H1 (cell line): ENCODE data around the gene MTF2. TPM values are rescaled to one million over a fixed set of nuclear protein-coding genes. Genes with fewer than 3 reads are reported as not detected.

ENCODE experiments used
- CTCF ChIA-PET: fragments of 300-600 bp; sonication (Branson Sonifier 250); formaldehyde crosslinking; loops from one replicate; lab custom pipeline; 2021; ENCODE audit not compliant: partially characterized antibody; lab: Charles Lee
- POLR2A ChIA-PET: fragments of 300-600 bp; sonication (Branson Sonifier 250); formaldehyde crosslinking; loops from one replicate; lab custom pipeline; 2021; ENCODE audit warnings: inconsistent platforms; ENCODE audit not compliant: partially characterized antibody; lab: Charles Lee
- DNase-seq, 2 experiments: peaks; one replicate each; pipeline versions ENCODE4 v3.0.0 to v3.0.0-alpha.2; 2010 to 2022; ENCODE audit warnings: low spot score in 2 of 2, low read depth in 1 of 2, mixed read lengths in 1 of 2
- FAIRE-seq: peaks from 2 replicates; lab custom pipeline; 2011; peaks lifted over from hg19 to GRCh38; lab: Jason Lieb, UNC
- H2AFZ ChIP-seq: 2 replicates; pipeline ENCODE4 v1.8.1; 2012; ENCODE audit warnings: low read length, inconsistent platforms
- H2AK5ac ChIP-seq: 2 replicates; pipeline ENCODE4 v1.6.1; 2013; ENCODE audit warnings: low read depth, low read length
- H2BK120ac ChIP-seq: replicated peaks from 2 replicates; pipeline ENCODE3; 2013; ENCODE audit warnings: low read depth, low read length, inconsistent platforms
- H2BK12ac ChIP-seq: 2 replicates; pipeline ENCODE4 v1.6.1; 2013; ENCODE audit warnings: low read depth, low read length
- H2BK15ac ChIP-seq: 2 replicates; pipeline ENCODE4 v1.6.1; 2013; ENCODE audit warnings: low read length
- H2BK20ac ChIP-seq: 2 replicates; pipeline ENCODE4 v1.6.1; 2013; ENCODE audit warnings: low read length
- H2BK5ac ChIP-seq: 2 replicates; pipeline ENCODE4 v1.6.1; 2013; ENCODE audit warnings: low read depth, low read length
- H3K14ac ChIP-seq: 2 replicates; pipeline ENCODE4 v1.6.1; 2013; ENCODE audit warnings: inconsistent platforms; ENCODE audit not compliant: insufficient read length
- H3K18ac ChIP-seq: 2 replicates; pipeline ENCODE4 v1.6.1; 2013; ENCODE audit warnings: low read length; ENCODE audit errors: extremely low read depth
- H3K23ac ChIP-seq: 2 replicates; pipeline ENCODE4 v1.6.1; 2013; ENCODE audit warnings: inconsistent platforms; ENCODE audit not compliant: insufficient read length
- H3K23me2 ChIP-seq: 2 replicates; pipeline ENCODE4 v1.6.1; 2013; ENCODE audit warnings: low read depth, low read length
- H3K27ac ChIP-seq: 2 replicates; pipeline ENCODE4 v1.6.1; 2011; ENCODE audit warnings: low read depth, low read length, inconsistent platforms
- H3K27me3 ChIP-seq, 4 experiments: replicated peaks in 1 of 4; 1 replicate in 1 of 4; 2 replicates in 3 of 4; pipeline versions ENCODE4 v1.6.1 to v1.8.1; 2011 to 2013; ENCODE audit warnings: low read length in 3 of 4, mild to moderate bottlenecking in 3 of 4, inconsistent platforms in 2 of 4, mixed read lengths in 2 of 4, moderate library complexity in 1 of 4; ENCODE audit not compliant: control insufficient read depth in 3 of 4, insufficient read depth in 3 of 4; ENCODE audit errors: extremely low read depth in 1 of 4
- H3K36me3 ChIP-seq, 4 experiments: 2 replicates each; pipeline versions ENCODE4 v1.6.1 to v1.8.1; 2011 to 2013; ENCODE audit warnings: mild to moderate bottlenecking in 4 of 4, low read length in 3 of 4, moderate library complexity in 2 of 4, control low read depth in 1 of 4, inconsistent platforms in 1 of 4; ENCODE audit not compliant: insufficient read depth in 4 of 4, control insufficient read depth in 2 of 4
- H3K4ac ChIP-seq: replicated peaks from 2 replicates; pipeline ENCODE3; 2013; ENCODE audit warnings: low read length, low read depth, mixed read lengths, inconsistent platforms; ENCODE audit not compliant: insufficient read length
- H3K4me1 ChIP-seq, 4 experiments: replicated peaks in 1 of 4; 1 replicate in 1 of 4; 2 replicates in 3 of 4; pipeline versions ENCODE4 v1.6.1 to v1.8.1; 2011 to 2013; ENCODE audit warnings: low read length in 3 of 4, inconsistent platforms in 2 of 4, mixed read lengths in 1 of 4; ENCODE audit not compliant: insufficient read depth in 4 of 4, control insufficient read depth in 3 of 4
- H3K4me2 ChIP-seq, 2 experiments: 2 replicates each; pipeline versions ENCODE4 v1.6.1 to v1.8.1; 2011 to 2013; ENCODE audit warnings: low read depth in 2 of 2, low read length in 2 of 2, control low read depth in 1 of 2, inconsistent platforms in 1 of 2, mild to moderate bottlenecking in 1 of 2; ENCODE audit not compliant: insufficient read depth in 1 of 2
- H3K4me3 ChIP-seq, 4 experiments: fragments of 200-600, 300-600 bp in 1 of 4; sonication (generic), shearing (Covaris generic), sonication (Bioruptor Twin) in 1 of 4; 2 replicates each; pipeline versions ENCODE4 v1.5.1 to v1.8.1; 2011 to 2016; ENCODE audit warnings: low read length in 4 of 4, low read depth in 3 of 4, control low read depth in 2 of 4, inconsistent platforms in 2 of 4, mild to moderate bottlenecking in 2 of 4, mixed read lengths in 1 of 4, moderate library complexity in 1 of 4; ENCODE audit not compliant: insufficient read depth in 2 of 4; ENCODE audit errors: extremely low read depth in 1 of 4
- H3K56ac ChIP-seq: replicated peaks from 2 replicates; pipeline ENCODE3; 2013; ENCODE audit warnings: low read depth, mild to moderate bottlenecking, mixed read lengths, low read length, inconsistent platforms; ENCODE audit not compliant: insufficient read length
- H3K79me1 ChIP-seq: 2 replicates; pipeline ENCODE4 v1.6.1; 2013; ENCODE audit warnings: low read depth, low read length, control low read depth
- H3K79me2 ChIP-seq, 2 experiments: 2 replicates each; pipeline versions ENCODE4 v1.6.1 to v1.8.1; 2012 to 2013; ENCODE audit warnings: low read length in 2 of 2, mild to moderate bottlenecking in 2 of 2, inconsistent platforms in 1 of 2; ENCODE audit not compliant: insufficient read depth in 2 of 2, control insufficient read depth in 1 of 2
- H3K9ac ChIP-seq, 4 experiments: replicated peaks in 1 of 4; 1 replicate in 1 of 4; 2 replicates in 3 of 4; pipeline versions ENCODE4 v1.6.1 to v1.8.1; 2011 to 2013; ENCODE audit warnings: low read depth in 3 of 4, low read length in 3 of 4, control low read depth in 2 of 4, mild to moderate bottlenecking in 2 of 4, moderate library complexity in 2 of 4, inconsistent platforms in 1 of 4; ENCODE audit errors: extremely low read depth in 1 of 4
- H3K9me3 ChIP-seq, 2 experiments: 2 replicates each; pipeline versions ENCODE4 v1.6.1 to v1.8.1; 2012 to 2013; ENCODE audit warnings: mild to moderate bottlenecking in 2 of 2, moderate library complexity in 2 of 2, control low read depth in 1 of 2, inconsistent platforms in 1 of 2, low read depth in 1 of 2, low read length in 1 of 2, mixed read lengths in 1 of 2; ENCODE audit not compliant: insufficient read depth in 2 of 2
- H4K20me1 ChIP-seq, 2 experiments: replicated peaks in 1 of 2; 2 replicates each; pipeline versions ENCODE3 to v1.8.1; 2011 to 2013; ENCODE audit warnings: inconsistent platforms in 2 of 2, low read length in 2 of 2, mild to moderate bottlenecking in 1 of 2; ENCODE audit not compliant: insufficient read depth in 2 of 2, control insufficient read depth in 1 of 2
- H4K5ac ChIP-seq: 2 replicates; pipeline ENCODE4 v1.6.1; 2013; ENCODE audit warnings: low read length, low read depth, mixed read lengths, inconsistent platforms; ENCODE audit not compliant: insufficient read length
- H4K8ac ChIP-seq: 2 replicates; pipeline ENCODE4 v1.8.0; 2013; ENCODE audit warnings: mild to moderate bottlenecking, moderate library complexity, low read length, inconsistent platforms; ENCODE audit not compliant: insufficient read depth; ENCODE audit errors: extremely low read depth
- H4K91ac ChIP-seq: replicated peaks from 2 replicates; pipeline ENCODE3; 2013; ENCODE audit warnings: low read length, mixed read lengths, inconsistent platforms; ENCODE audit not compliant: insufficient read length
- CBX5 ChIP-seq: fragments of 300-800, 300-1000 bp; sonication (generic); IDR thresholded peaks from 2 replicates; pipeline ENCODE4 v1.7.1; 2016; ENCODE audit warnings: antibody characterized with exemption, low read length, low read depth
- EGR1 ChIP-seq: IDR thresholded peaks from 2 replicates; pipeline ENCODE4 v1.6.1; 2011; ENCODE audit warnings: low read depth, low read length, borderline replicate concordance
- PHF8 ChIP-seq: fragments of 200-600 bp; sonication (generic); conservative IDR thresholded peaks from 2 replicates; pipeline ENCODE4 v1.7.1; 2012; ENCODE audit warnings: low read depth, mild to moderate bottlenecking, inconsistent platforms, low read length, moderate library complexity
- TBP ChIP-seq: IDR thresholded peaks from 2 replicates; pipeline ENCODE4 v1.6.1; 2011; ENCODE audit warnings: low read depth, low read length, improper control_type of control experiment
- WGBS, 2 experiments: shearing (Covaris generic) in 1 of 2; methylation state at CpG; one replicate each; pipeline versions ENCODE4 v1.1.6 to v1.1.7; 2013 to 2015; ENCODE audit warnings: low lambda C conversion rate in 2 of 2, mixed read lengths in 2 of 2, inconsistent platforms in 1 of 2, low coverage in 1 of 2, missing lambda C conversion rate in 1 of 2; ENCODE audit not compliant: insufficient replicate concordance in 2 of 2, insufficient coverage in 1 of 2, insufficient read length in 1 of 2; ENCODE audit errors: extremely low coverage in 1 of 2, missing lambda C conversion rate in 1 of 2; 5-methylcytosine and 5-hydroxymethylcytosine counted together
- polyA plus RNA-seq, 7 experiments: library from polyadenylated mRNA; depleted of rRNA in 3 of 7; stranded (reverse) in 5 of 7; unstranded in 2 of 7; fragments of >200 nt in 5 of 7; fragments of 200-250 nt in 2 of 7; gene quantifications; 1 replicate in 5 of 7; 2 replicates in 1 of 7; 4 replicates in 1 of 7; pipeline versions ENCODE4 v1.2.1 to v1.2.3, GENCODE V29; 2011 to 2013; ENCODE audit warnings: missing spikeins in 2 of 7, mixed read lengths in 2 of 7
- total RNA-seq: library from RNA; stranded (reverse); fragmentation: NEBNext Ultra II Directional; extraction: Animal tissue kit (Norgen Biotek cat#: 25700); gene quantifications from 2 replicates; pipeline ENCODE4 v1.2.1, GENCODE V29; 2021
- TF ChIP-seq, protein P1 (sequence below), 3 experiments: IDR thresholded peaks; 1 replicate in 2 of 3; 2 replicates in 1 of 3; pipeline versions ENCODE4 v1.5.1 to v1.6.1; 2011; ENCODE audit warnings: low read length in 3 of 3, mild to moderate bottlenecking in 3 of 3, inconsistent platforms in 2 of 3, low read depth in 1 of 3, moderate library complexity in 1 of 3; ENCODE audit not compliant: insufficient read depth in 1 of 3; ENCODE audit errors: control extremely low read depth in 1 of 3

The MTF2 gene
- total and polyA plus RNA-seq, 2 of the 8 experiments (the other 6 are each of a cell fraction or from before 2014, with no cell fraction given): 72.1 to 102 TPM

DNA sequence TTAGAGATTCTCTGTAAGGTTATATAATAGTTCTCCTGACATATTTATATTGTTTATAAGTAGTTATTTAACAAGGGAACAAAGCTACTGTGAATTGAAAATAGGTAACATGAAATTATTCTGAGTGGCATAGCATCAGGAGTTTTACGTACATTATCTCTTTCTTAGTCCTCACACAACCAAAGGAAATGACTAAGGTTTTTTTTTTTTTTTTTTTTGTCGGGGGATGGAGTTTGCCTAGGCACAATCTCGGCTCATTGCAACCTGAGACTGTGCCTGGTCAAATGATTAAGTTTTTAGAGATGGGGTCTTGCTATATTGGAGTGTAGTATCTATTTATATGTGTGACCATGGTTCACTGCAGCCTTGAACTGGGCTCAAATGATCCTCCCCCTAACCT is 76.3 kb downstream of the MTF2 start:
- H3K23ac ChIP-seq: no peak overlapping the region
- TF ChIP-seq PHF8 (no peak), EGR1 (no peak), TBP (no peak), CBX5 (no peak)
- TF ChIP-seq, protein P1, sequence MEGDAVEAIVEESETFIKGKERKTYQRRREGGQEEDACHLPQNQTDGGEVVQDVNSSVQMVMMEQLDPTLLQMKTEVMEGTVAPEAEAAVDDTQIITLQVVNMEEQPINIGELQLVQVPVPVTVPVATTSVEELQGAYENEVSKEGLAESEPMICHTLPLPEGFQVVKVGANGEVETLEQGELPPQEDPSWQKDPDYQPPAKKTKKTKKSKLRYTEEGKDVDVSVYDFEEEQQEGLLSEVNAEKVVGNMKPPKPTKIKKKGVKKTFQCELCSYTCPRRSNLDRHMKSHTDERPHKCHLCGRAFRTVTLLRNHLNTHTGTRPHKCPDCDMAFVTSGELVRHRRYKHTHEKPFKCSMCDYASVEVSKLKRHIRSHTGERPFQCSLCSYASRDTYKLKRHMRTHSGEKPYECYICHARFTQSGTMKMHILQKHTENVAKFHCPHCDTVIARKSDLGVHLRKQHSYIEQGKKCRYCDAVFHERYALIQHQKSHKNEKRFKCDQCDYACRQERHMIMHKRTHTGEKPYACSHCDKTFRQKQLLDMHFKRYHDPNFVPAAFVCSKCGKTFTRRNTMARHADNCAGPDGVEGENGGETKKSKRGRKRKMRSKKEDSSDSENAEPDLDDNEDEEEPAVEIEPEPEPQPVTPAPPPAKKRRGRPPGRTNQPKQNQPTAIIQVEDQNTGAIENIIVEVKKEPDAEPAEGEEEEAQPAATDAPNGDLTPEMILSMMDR (IDR thresholded peaks at IDR 0.05; ENCODE audit: control extremely low read depth in 1 of 3, insufficient read depth in 1 of 3, low read depth in 1 of 3, low read length in 3 of 3): no peak

More for the DNA sequence above, 76.3 kb downstream of the MTF2 start:
- Histone ChIP-seq H2AK5ac (no peak overlapping the region), H2BK12ac (no peak overlapping the region), H3K4ac (no peak overlapping the region), H3K27ac (no peak overlapping the region), H3K14ac (no peak overlapping the region), H3K79me1 (no peaks in the 10 kb centered on the region), H3K23me2 (no peaks in the 10 kb centered on the region), H2AFZ (no peak overlapping the region), H3K9me3 (no peaks in the 10 kb centered on the region), H2BK120ac (no peak overlapping the region), H3K18ac (no peak overlapping the region), H4K5ac (no peak overlapping the region), H4K91ac (no peak overlapping the region), H3K27me3 (no peaks in the 10 kb centered on the region), H3K4me2 (no peak overlapping the region), H3K9ac (no peak overlapping the region), H4K8ac (no peak overlapping the region), H3K4me1 (no peaks in the 10 kb centered on the region; a peak in 1 of 7 replicates), H2BK5ac (no peak overlapping the region), H2BK15ac (no peak overlapping the region), H3K56ac (no peak overlapping the region), H4K20me1 (no peaks in the 10 kb centered on the region), H3K4me3 (no peak overlapping the region), H3K79me2 (no peaks in the 10 kb centered on the region; a peak in 1 of 4 replicates), H3K36me3 (peaks cover 0 to 31% (median 2%) of the 10 kb centered on the region in 4 experiments; a peak in 4 of 8 replicates), H2BK20ac (no peak overlapping the region)
- no peak for FAIRE-seq
- DNase-seq: no peak
- WGBS, 2 experiments: 72% methylated on average over 2 of the region's 3 CpGs; no CpG with 5 or more reads in 1 of the 2 experiments
- ChIA-PET CTCF (interaction anchor here (0.7 kb wide), 1 partner anchor 745 kb away, joined by 3 read pairs; no protein-coding TSS in a partner anchor), POLR2A (no interaction called here)
